ENCODE data around the gene DEAF1.
A peak's percentile ranks its signal among the peaks of the same experiment; 100 is the strongest.

The DEAF1 gene

GRCh38 chr11:733072-733471, 38.0 kb upstream of the DEAF1 start:
- Histone ChIP-seq H3K9ac (no peak overlapping the region), H3K4me3 (ENCODE audit: low read depth, low read length) (no peak overlapping the region), H3K4me1 (no peaks in the 10 kb centered on the region), H2AFZ (no peak overlapping the region), H3K27ac (no peak overlapping the region), H3K9me3 (ENCODE audit: control insufficient read depth, low read length) (no peaks in the 10 kb centered on the region), H3K36me3 (ENCODE audit: control insufficient read depth, insufficient read depth, low read length) (no peaks in the 10 kb centered on the region), H3K27me3 (ENCODE audit: control insufficient read depth, insufficient read depth, low read length) (no peaks in the 10 kb centered on the region), H3K4me2 (ENCODE audit: low read length) (no peak overlapping the region), H3K79me2 (no peaks in the 10 kb centered on the region)
- TF ChIP-seq CTCF (IDR thresholded peaks at IDR 0.05): no peak

GRCh38 chr11:729492-730074, 34.6 kb upstream of the DEAF1 start:
- Histone ChIP-seq H3K4me3 (ENCODE audit: low read depth, low read length) (no peak overlapping the region), H3K4me1 (no peaks in the 10 kb centered on the region), H3K27ac (no peak overlapping the region), H3K36me3 (ENCODE audit: control insufficient read depth, insufficient read depth, low read length) (no peaks in the 10 kb centered on the region), H2AFZ (no peak overlapping the region), H3K9ac (no peak overlapping the region), H3K79me2 (no peaks in the 10 kb centered on the region), H3K27me3 (ENCODE audit: control insufficient read depth, insufficient read depth, low read length) (no peaks in the 10 kb centered on the region), H3K9me3 (ENCODE audit: control insufficient read depth, low read length) (no peaks in the 10 kb centered on the region), H3K4me2 (ENCODE audit: low read length) (no peak overlapping the region)
- TF ChIP-seq CTCF (IDR thresholded peaks at IDR 0.05): no peak

- Histone ChIP-seq H2AFZ (no peak overlapping the region), H3K4me3 (ENCODE audit: low read depth, low read length) (no peak overlapping the region), H3K9ac (no peak overlapping the region), H3K79me2 (no peaks in the 10 kb centered on the region), H3K4me1 (no peaks in the 10 kb centered on the region), H3K4me2 (ENCODE audit: low read length) (no peak overlapping the region), H3K9me3 (ENCODE audit: control insufficient read depth, low read length) (no peaks in the 10 kb centered on the region), H3K36me3 (ENCODE audit: control insufficient read depth, insufficient read depth, low read length) (no peaks in the 10 kb centered on the region), H3K27me3 (ENCODE audit: control insufficient read depth, insufficient read depth, low read length) (no peaks in the 10 kb centered on the region), H3K27ac (no peak overlapping the region)
- TF ChIP-seq CTCF (IDR thresholded peaks at IDR 0.05): no peak
Measured at GRCh38 chr11:728901-729491, 34.0 kb upstream of the DEAF1 start.

- Histone ChIP-seq H3K4me1 (no peaks in the 10 kb centered on the region), H3K27me3 (ENCODE audit: control insufficient read depth, insufficient read depth, low read length) (no peaks in the 10 kb centered on the region), H3K27ac (no peak overlapping the region), H3K79me2 (no peaks in the 10 kb centered on the region), H3K9ac (no peak overlapping the region), H3K9me3 (ENCODE audit: control insufficient read depth, low read length) (no peaks in the 10 kb centered on the region), H3K4me3 (ENCODE audit: low read depth, low read length) (no peak overlapping the region), H2AFZ (no peak overlapping the region), H3K4me2 (ENCODE audit: low read length) (no peak overlapping the region), H3K36me3 (ENCODE audit: control insufficient read depth, insufficient read depth, low read length) (no peaks in the 10 kb centered on the region)
- TF ChIP-seq CTCF (IDR thresholded peaks at IDR 0.05): peak; percentile 91
Measured at GRCh38 chr11:727859-728748, 33.1 kb upstream of the DEAF1 start.

Measured in parathyroid adenoma (tissue), 2 donors.